SK-N-SH treated with all-trans-retinoic acid at 6 μM for 48 hours (cell line): ENCODE data around the gene PARS2.

ENCODE experiments used
- ARNTL ChIP-seq: fragments of 450-650 bp; formaldehyde crosslinking; IDR thresholded peaks from 2 replicates; pipeline ENCODE4 v1.5.0; 2020; ENCODE audit warnings: low read depth, mild to moderate bottlenecking, moderate library complexity, borderline replicate concordance
- GLIS3 ChIP-seq: fragments of 250-450 bp; sonication (Bioruptor Pico); IDR thresholded peaks from 2 replicates; pipeline ENCODE4 v1.5.0; 2020; ENCODE audit warnings: mild to moderate bottlenecking, moderate library complexity
- ZC3H10 ChIP-seq: fragments of 250-450 bp; sonication (Bioruptor Pico); IDR thresholded peaks from 2 replicates; pipeline ENCODE4 v1.5.1; 2021; ENCODE audit warnings: mild to moderate bottlenecking, moderate library complexity
- ZNF565 ChIP-seq: fragments of 450-650 bp; formaldehyde crosslinking; conservative IDR thresholded peaks from 2 replicates; pipeline ENCODE4 v1.5.0; 2020; ENCODE audit warnings: low read depth, mild to moderate bottlenecking, moderate library complexity

- TF ChIP-seq ZNF565: no peak
- TF ChIP-seq ZC3H10 (CRISPR knock-in tag): no peak
- no peak for TF ChIP-seq GLIS3
- TF ChIP-seq ARNTL (CRISPR knock-in tag): no peak
Measured at GRCh38 chr1:54777011-54777410, 12.7 kb upstream of the PARS2 start.
